Kidney (tissue), 14 donors: ENCODE results near the gene ALG5. TPM values are rescaled to one million over a fixed set of nuclear protein-coding genes. Genes with fewer than 3 reads are reported as not detected.

Source experiments
- DNase-seq, 5 donors: peaks; one replicate each; pipeline ENCODE4 v3.0.0-alpha.2; 2013 to 2020
- FAIRE-seq: peaks from 2 replicates; lab custom pipeline; 2012; peaks lifted over from hg19 to GRCh38; lab: Jason Lieb, UNC
- H3K27ac ChIP-seq, 2 donors: one replicate each; pipeline ENCODE4 v1.7.0; 2013; ENCODE audit warnings: low read depth in 2 of 2, low read length in 2 of 2, inconsistent platforms in 1 of 2
- H3K27me3 ChIP-seq: one replicate; pipeline ENCODE4 v1.7.1; 2013; ENCODE audit warnings: low read length, inconsistent platforms; ENCODE audit not compliant: control insufficient read depth, insufficient read depth
- H3K36me3 ChIP-seq, 3 donors: one replicate each; pipeline versions ENCODE4 v1.7.0 to v1.7.1; 2013; ENCODE audit warnings: low read length in 3 of 3, control low read depth in 1 of 3, inconsistent platforms in 1 of 3; ENCODE audit not compliant: insufficient read depth in 3 of 3, control insufficient read depth in 2 of 3
- H3K4me1 ChIP-seq, 3 donors: one replicate each; pipeline versions ENCODE4 v1.7.0 to v1.7.1; 2013; ENCODE audit warnings: low read length in 3 of 3, inconsistent platforms in 1 of 3, low read depth in 1 of 3; ENCODE audit not compliant: control insufficient read depth in 2 of 3, insufficient read depth in 2 of 3
- H3K4me3 ChIP-seq, 3 donors: one replicate each; pipeline versions ENCODE4 v1.7.0 to v1.8.1; 2013; ENCODE audit warnings: low read length in 3 of 3, control low read depth in 1 of 3, inconsistent platforms in 1 of 3
- H3K9ac ChIP-seq, 3 donors: one replicate each; pipeline versions ENCODE4 v1.7.0 to v1.7.1; 2013; ENCODE audit warnings: low read length in 3 of 3, control low read depth in 1 of 3, inconsistent platforms in 1 of 3
- H3K9me3 ChIP-seq, 3 donors: one replicate each; pipeline versions ENCODE4 v1.7.0 to v1.7.1; 2013; ENCODE audit warnings: low read length in 3 of 3, control low read depth in 1 of 3, inconsistent platforms in 1 of 3; ENCODE audit not compliant: control insufficient read depth in 2 of 3, insufficient read depth in 1 of 3
- CTCF ChIP-seq: IDR thresholded peaks from 3 replicates; pipeline ENCODE4 v1.5.1; 2012; ENCODE audit warnings: mild to moderate bottlenecking, moderate library complexity, borderline replicate concordance; ENCODE audit not compliant: insufficient read depth; ENCODE audit errors: extremely low read depth
- intact Hi-C: fragments of 100-400 bp; cut with DNase I; formaldehyde crosslinking; loops from one replicate; pipeline ENCODE4 v1.11.1; 2022
- polyA plus RNA-seq: library from polyadenylated mRNA; stranded (reverse); fragments of 350-450 nt; fragmentation: Illumina TruSeq; extraction: RNeasy Lipid Tissue Mini Kit (QIAGEN cat#74804); gene quantifications from one replicate; pipeline ENCODE4 v1.2.3, GENCODE V29; 2014; ENCODE audit warnings: low read depth, low replicate concordance; ENCODE audit not compliant: insufficient read depth
- total RNA-seq: library from RNA; stranded (reverse); fragmentation: NEBNext Ultra II Directional; extraction: Animal tissue kit (Norgen Biotek cat#: 25700); gene quantifications from one replicate; pipeline ENCODE4 v1.2.1, GENCODE V29; 2021
- donor health status: control.
- donor health status: control.
- donor health status: control.
- donor health status: control.
- donor health status: control.
- donor health status: DM: yes; HTN: yes; CAD: no.
- donor health status: Normal renal cell carcinoma (clear cell type).

Gene ALG5
- total and polyA plus RNA-seq, 2 donors from 2014 or later = 42.6 to 54.5 TPM

DNA sequence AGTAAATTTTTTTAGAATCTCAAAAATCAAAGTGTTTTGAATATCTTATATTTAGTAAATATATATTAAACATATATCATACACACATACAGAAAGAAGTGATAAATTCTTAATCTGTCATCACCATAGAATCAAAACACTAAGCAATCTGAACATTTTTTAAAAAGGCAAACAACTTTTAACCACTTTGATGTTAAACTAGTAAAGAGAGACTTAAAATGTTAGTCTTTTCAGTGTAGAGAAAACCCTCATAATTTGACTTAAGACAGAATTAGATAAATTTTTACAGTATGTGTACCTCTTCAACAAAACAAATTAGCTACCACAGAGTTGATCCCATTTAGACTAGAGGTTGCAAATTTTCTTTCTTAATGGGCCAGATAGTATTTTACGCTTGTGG, 46.9 kb upstream of the ALG5 start:
- no peaks in the 10 kb centered on the region for H3K4me1 ChIP-seq
- intact Hi-C loops = no loop called here
- FAIRE-seq = peak; percentile 76

GRCh38 chr13:37040789-37041188, 41.6 kb upstream of the ALG5 start:
- intact Hi-C loops = no loop called here
- Histone ChIP-seq H3K36me3 (peaks cover 14 to 42% (median 21%) of the 10 kb centered on the region in 3 donors), H3K27me3 (no peaks in the 10 kb centered on the region), H3K9ac (no peak overlapping the region), H3K9me3 (no peaks in the 10 kb centered on the region), H3K4me3 (no peak overlapping the region), H3K27ac (no peak overlapping the region), H3K4me1 (no peaks in the 10 kb centered on the region)
- DNase-seq (no peak), FAIRE-seq (no peak)
- TF ChIP-seq CTCF = no peak

More for the DNA sequence above, 46.9 kb upstream of the ALG5 start:
- H3K36me3 ChIP-seq = peaks cover 9 to 28% (median 21%) of the 10 kb centered on the region in 3 donors
- H3K4me3 ChIP-seq = no peak overlapping the region
- H3K9me3 ChIP-seq = no peaks in the 10 kb centered on the region
- TF ChIP-seq CTCF = no peak
- no peak overlapping the region for H3K27ac ChIP-seq
- no peak overlapping the region for H3K9ac ChIP-seq
- no peaks in the 10 kb centered on the region for H3K27me3 ChIP-seq
- DNase-seq = no peak

GRCh38 chr13:37039896-37040295, 40.8 kb upstream of the ALG5 start:
- FAIRE-seq (no peak), DNase-seq (no peak)
- Histone ChIP-seq H3K36me3 (peaks cover 18 to 47% (median 26%) of the 10 kb centered on the region in 3 donors), H3K27ac (no peak overlapping the region), H3K4me3 (no peak overlapping the region), H3K4me1 (no peaks in the 10 kb centered on the region), H3K27me3 (no peaks in the 10 kb centered on the region), H3K9ac (no peak overlapping the region), H3K9me3 (no peaks in the 10 kb centered on the region)
- no peak for TF ChIP-seq CTCF
- intact Hi-C loops = no loop called here

- Histone ChIP-seq H3K36me3 (peaks cover 17 to 39% (median 30%) of the 10 kb centered on the region in 3 donors), H3K4me3 (no peak overlapping the region), H3K9me3 (no peaks in the 10 kb centered on the region), H3K9ac (no peak overlapping the region), H3K27ac (no peak overlapping the region), H3K27me3 (no peaks in the 10 kb centered on the region), H3K4me1 (no peaks in the 10 kb centered on the region)
- no peak for TF ChIP-seq CTCF
- FAIRE-seq (no peak), DNase-seq (no peak)
- intact Hi-C loops = no loop called here
Observed at GRCh38 chr13:37037241-37037640, 38.1 kb upstream of the ALG5 start.
